Liver (tissue), 9 donors: ENCODE data around the gene XPO5. TPM values are rescaled to one million over a fixed set of nuclear protein-coding genes. Genes with fewer than 3 reads are reported as not detected.

Experiments used
- DNase-seq: peaks from one replicate; pipeline ENCODE4 v3.0.0-alpha.2; 2017; ENCODE audit warnings: low spot score
- H3K27ac ChIP-seq, 2 donors: one replicate each; pipeline ENCODE4 v1.7.0; 2013; ENCODE audit warnings: inconsistent platforms in 2 of 2, low read length in 2 of 2, control low read depth in 1 of 2, low read depth in 1 of 2, mild to moderate bottlenecking in 1 of 2
- H3K27me3 ChIP-seq, 4 donors: one replicate each; pipeline versions ENCODE4 v1.6.1 to v1.7.0; 2013; ENCODE audit warnings: low read length in 3 of 4, inconsistent platforms in 1 of 4, mild to moderate bottlenecking in 1 of 4, moderate library complexity in 1 of 4; ENCODE audit not compliant: control insufficient read depth in 4 of 4, insufficient read depth in 4 of 4
- H3K36me3 ChIP-seq, 4 donors: one replicate each; pipeline versions ENCODE4 v1.6.1 to v1.7.0; 2013; ENCODE audit warnings: low read length in 3 of 4, mild to moderate bottlenecking in 3 of 4, low read depth in 1 of 4, moderate library complexity in 1 of 4; ENCODE audit not compliant: control insufficient read depth in 4 of 4, insufficient read depth in 3 of 4
- H3K4me1 ChIP-seq, 4 donors: one replicate each; pipeline versions ENCODE4 v1.6.1 to v1.7.0; 2013; ENCODE audit warnings: low read length in 3 of 4, mild to moderate bottlenecking in 3 of 4, moderate library complexity in 1 of 4; ENCODE audit not compliant: control insufficient read depth in 4 of 4, insufficient read depth in 4 of 4
- H3K4me3 ChIP-seq, 3 donors: one replicate each; pipeline versions ENCODE4 v1.6.1 to v1.7.0; 2013; ENCODE audit warnings: low read length in 3 of 3, control low read depth in 1 of 3, low read depth in 1 of 3, mild to moderate bottlenecking in 1 of 3
- H3K9ac ChIP-seq, 2 donors: one replicate each; pipeline ENCODE4 v1.7.0; 2013; ENCODE audit warnings: low read length in 2 of 2, mild to moderate bottlenecking in 2 of 2, moderate library complexity in 2 of 2, control low read depth in 1 of 2, low read depth in 1 of 2
- H3K9me3 ChIP-seq, 4 donors: one replicate each; pipeline versions ENCODE4 v1.6.1 to v1.7.0; 2013; ENCODE audit warnings: low read length in 3 of 4; ENCODE audit not compliant: control insufficient read depth in 4 of 4
- EGR1 ChIP-seq, 2 donors: IDR thresholded peaks; 2 replicates each; pipeline ENCODE4 v1.6.1; 2016 to 2018; ENCODE audit warnings: antibody characterized with exemption in 2 of 2, low read depth in 2 of 2
- FOXA1 ChIP-seq: IDR thresholded peaks from 2 replicates; pipeline ENCODE4 v1.6.1; 2016; ENCODE audit warnings: antibody characterized with exemption
- FOXA2 ChIP-seq: IDR thresholded peaks from 2 replicates; pipeline ENCODE4 v1.6.1; 2016; ENCODE audit warnings: antibody characterized with exemption
- GABPA ChIP-seq, 2 donors: IDR thresholded peaks in 1 of 2; conservative IDR thresholded peaks in 1 of 2; 2 replicates each; pipeline ENCODE4 v1.6.1; 2016; ENCODE audit warnings: antibody characterized with exemption in 2 of 2, mild to moderate bottlenecking in 1 of 2, moderate library complexity in 1 of 2
- HNF4A ChIP-seq, 2 donors: conservative IDR thresholded peaks; 2 replicates each; pipeline ENCODE4 v1.6.1; 2016; ENCODE audit warnings: antibody characterized with exemption in 2 of 2, mild to moderate bottlenecking in 2 of 2
- HNF4G ChIP-seq: IDR thresholded peaks from 2 replicates; pipeline ENCODE4 v1.6.1; 2016; ENCODE audit warnings: antibody characterized with exemption
- RAD21 ChIP-seq, 2 donors: IDR thresholded peaks; 2 replicates each; pipeline ENCODE4 v1.6.1; 2016; ENCODE audit warnings: antibody characterized with exemption in 2 of 2, mild to moderate bottlenecking in 2 of 2
- REST ChIP-seq: IDR thresholded peaks from 2 replicates; pipeline ENCODE4 v1.6.1; 2016; ENCODE audit warnings: antibody characterized with exemption, mild to moderate bottlenecking
- SP1 ChIP-seq: IDR thresholded peaks from 2 replicates; pipeline ENCODE4 v1.6.1; 2018; ENCODE audit warnings: antibody characterized with exemption, mild to moderate bottlenecking
- TAF1 ChIP-seq: conservative IDR thresholded peaks from 2 replicates; pipeline ENCODE4 v1.6.1; 2016; ENCODE audit warnings: antibody characterized with exemption, mild to moderate bottlenecking
- WGBS: extraction: QIAGEN DNeasy Blood & Tissue Kit; methylation state at CpG from one replicate; pipeline ENCODE4 v1.1.7; 2013; 5-methylcytosine and 5-hydroxymethylcytosine counted together
- polyA plus RNA-seq, 2 donors: library from polyadenylated mRNA; stranded (reverse) in 1 of 2; unstranded in 1 of 2; fragments of 200-250 nt in 1 of 2; fragments of >200 nt in 1 of 2; fragmentation: Nextera tagmentation in 1 of 2; extraction: Ambion mirVana in 1 of 2; gene quantifications; one replicate each; pipeline versions ENCODE4 v1.2.1 to v1.2.3, GENCODE V29; 2013 to 2015
- total RNA-seq, 2 donors: library from RNA; depleted of rRNA; stranded (reverse); fragments of >200 nt; gene quantifications; one replicate each; pipeline ENCODE4 v1.2.3, GENCODE V29; 2014
- TF ChIP-seq, protein P1 (sequence below): IDR thresholded peaks from 2 replicates; pipeline ENCODE4 v1.6.1; 2016; ENCODE audit warnings: antibody characterized with exemption
- TF ChIP-seq, protein P2 (sequence below): IDR thresholded peaks from 2 replicates; pipeline ENCODE4 v1.6.1; 2016; ENCODE audit warnings: antibody characterized with exemption
- donor health status: healthy.
- donor health status: healthy.
- donor health status: healthy.
- donor health status: healthy.
- donor health status: healthy.

Gene XPO5
- total and polyA plus RNA-seq, 4 donors, result 6.1 to 15.8 (median 9.8) TPM

DNA sequence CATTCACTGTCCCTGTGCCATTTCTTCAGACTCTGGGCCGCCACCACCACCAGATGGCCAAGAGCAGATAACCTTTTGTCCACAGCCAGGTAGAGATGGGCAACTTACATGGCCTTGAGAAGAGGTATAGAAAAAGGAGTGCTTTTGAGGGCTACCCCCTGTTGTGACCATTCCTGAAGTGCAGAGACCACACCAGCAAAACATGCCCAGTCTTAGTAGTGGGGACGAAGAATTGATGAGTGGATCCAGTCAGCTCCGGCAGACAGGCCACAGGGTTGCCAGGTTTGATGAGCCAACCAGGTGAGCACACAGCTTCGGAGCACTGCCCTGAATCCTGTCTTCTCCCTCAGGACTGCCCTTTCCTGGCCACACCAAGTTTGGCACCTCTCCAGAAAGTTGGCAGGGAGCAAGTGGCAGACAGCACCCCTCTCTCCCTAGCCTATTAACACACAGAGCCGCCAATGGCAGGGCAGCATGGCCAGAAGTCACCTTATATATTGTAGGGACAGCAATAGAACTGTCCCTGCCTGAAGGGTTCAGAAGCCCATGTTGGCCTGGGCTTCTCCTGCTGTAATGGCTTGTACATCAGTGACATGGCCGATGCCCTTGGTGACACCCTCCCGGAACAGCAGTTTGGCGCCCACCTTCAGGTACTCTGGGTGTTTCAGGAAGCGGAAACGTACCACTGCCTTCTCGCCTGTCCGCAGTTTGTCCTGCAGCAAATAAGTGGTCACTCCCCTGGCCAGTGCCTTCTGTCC, 45.4 kb upstream of the XPO5 start:
- WGBS, result 96% methylated on average over 12 of the region's 12 CpGs
- H3K27me3 ChIP-seq, result no peaks in the 10 kb centered on the region
- no peaks in the 10 kb centered on the region for H3K4me1 ChIP-seq
- peaks cover 3 to 51% (median 31%) of the 10 kb centered on the region in 4 donors for H3K36me3 ChIP-seq
- no peak overlapping the region for H3K27ac ChIP-seq
- H3K9ac ChIP-seq, result no peak overlapping the region
- no peak for DNase-seq
- TF ChIP-seq RAD21 (IDR thresholded peaks at IDR 0.05) (no peak), EGR1 (IDR thresholded peaks at IDR 0.05; ENCODE audit: low read depth in 2 of 2) (no peak), TAF1 (no peak), GABPA (IDR thresholded peaks at IDR 0.05 in 1 of 2, conservative IDR thresholded peaks at IDR 0.05 in 1 of 2) (no peak), FOXA2 (no peak), REST (no peak), HNF4A (conservative IDR thresholded peaks at IDR 0.05) (no peak), FOXA1 (no peak), HNF4G (no peak), SP1 (no peak)
- TF ChIP-seq, protein P1, sequence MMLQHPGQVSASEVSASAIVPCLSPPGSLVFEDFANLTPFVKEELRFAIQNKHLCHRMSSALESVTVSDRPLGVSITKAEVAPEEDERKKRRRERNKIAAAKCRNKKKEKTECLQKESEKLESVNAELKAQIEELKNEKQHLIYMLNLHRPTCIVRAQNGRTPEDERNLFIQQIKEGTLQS, result no peak
- TF ChIP-seq, protein P2, sequence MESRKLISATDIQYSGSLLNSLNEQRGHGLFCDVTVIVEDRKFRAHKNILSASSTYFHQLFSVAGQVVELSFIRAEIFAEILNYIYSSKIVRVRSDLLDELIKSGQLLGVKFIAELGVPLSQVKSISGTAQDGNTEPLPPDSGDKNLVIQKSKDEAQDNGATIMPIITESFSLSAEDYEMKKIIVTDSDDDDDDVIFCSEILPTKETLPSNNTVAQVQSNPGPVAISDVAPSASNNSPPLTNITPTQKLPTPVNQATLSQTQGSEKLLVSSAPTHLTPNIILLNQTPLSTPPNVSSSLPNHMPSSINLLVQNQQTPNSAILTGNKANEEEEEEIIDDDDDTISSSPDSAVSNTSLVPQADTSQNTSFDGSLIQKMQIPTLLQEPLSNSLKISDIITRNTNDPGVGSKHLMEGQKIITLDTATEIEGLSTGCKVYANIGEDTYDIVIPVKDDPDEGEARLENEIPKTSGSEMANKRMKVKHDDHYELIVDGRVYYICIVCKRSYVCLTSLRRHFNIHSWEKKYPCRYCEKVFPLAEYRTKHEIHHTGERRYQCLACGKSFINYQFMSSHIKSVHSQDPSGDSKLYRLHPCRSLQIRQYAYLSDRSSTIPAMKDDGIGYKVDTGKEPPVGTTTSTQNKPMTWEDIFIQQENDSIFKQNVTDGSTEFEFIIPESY, result no peak
- H3K9me3 ChIP-seq, result no peaks in the 10 kb centered on the region
- no peak overlapping the region for H3K4me3 ChIP-seq

DNA sequence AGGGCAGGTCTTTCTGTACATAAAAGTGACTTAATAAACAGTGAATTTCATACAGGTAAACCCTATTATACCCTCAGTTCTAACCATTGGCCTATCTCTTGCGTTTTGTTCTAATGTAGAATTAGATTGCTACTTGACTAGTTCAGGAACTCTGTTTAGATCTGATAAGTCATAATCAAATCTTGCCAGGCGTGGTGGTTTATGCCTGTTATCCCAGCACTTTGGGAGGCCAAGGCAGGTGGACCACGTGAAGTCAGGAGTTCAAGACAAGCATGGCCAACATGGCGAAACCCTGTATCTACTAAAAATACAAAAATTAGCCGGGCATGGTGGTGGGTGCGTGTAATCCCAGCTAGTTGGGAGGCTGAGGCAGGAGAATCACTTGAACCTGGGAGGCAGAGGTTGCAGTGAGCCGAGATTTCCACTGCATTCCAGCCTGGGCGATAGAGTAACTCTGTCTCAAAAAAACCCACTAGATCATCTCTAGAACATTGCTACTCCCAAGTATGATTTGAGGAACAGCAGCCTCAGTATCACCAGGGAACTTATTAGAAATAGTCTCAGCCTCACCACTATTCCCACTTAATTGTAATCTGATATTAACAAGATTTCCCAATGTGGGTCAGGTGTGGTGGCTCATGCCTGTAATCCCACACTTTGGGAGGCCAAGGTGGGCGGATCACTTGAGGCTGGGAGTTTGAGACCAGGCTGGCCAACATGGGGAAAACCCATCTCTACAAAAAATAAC, 41.1 kb upstream of the XPO5 start:
- peaks cover 6 to 31% (median 16%) of the 10 kb centered on the region in 4 donors for H3K36me3 ChIP-seq

More for the DNA sequence above, 41.1 kb upstream of the XPO5 start:
- no peak for DNase-seq
- Histone ChIP-seq H3K27ac (no peak overlapping the region), H3K9me3 (no peaks in the 10 kb centered on the region), H3K27me3 (no peaks in the 10 kb centered on the region), H3K4me3 (no peak overlapping the region), H3K4me1 (no peaks in the 10 kb centered on the region), H3K9ac (no peak overlapping the region)
- WGBS, result 97% methylated on average over 9 of the region's 9 CpGs
- TF ChIP-seq SP1 (no peak), REST (no peak)
